Measurements from ENCODE around the gene CISTR.

Gene CISTR

DNA sequence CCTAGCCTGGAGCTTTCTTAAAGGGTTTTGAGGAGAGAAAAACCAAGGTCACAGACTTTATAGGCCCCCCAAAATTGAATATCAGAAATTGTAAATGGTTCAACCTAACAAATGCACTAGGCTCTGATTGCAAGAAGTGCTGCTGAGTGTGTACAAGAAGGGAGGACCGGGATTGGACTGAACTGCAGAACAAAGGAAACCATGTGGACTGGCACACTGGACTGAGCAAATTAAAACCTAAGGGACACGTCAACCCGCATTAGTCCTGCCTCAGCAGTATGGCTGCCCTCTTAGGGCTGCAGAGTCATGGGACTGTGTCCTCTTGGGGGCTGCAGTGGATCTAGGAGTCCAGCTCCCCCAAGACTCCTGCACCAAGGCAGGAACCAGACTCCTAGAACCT, 842 bp upstream of the CISTR start:
- TF ChIP-seq, protein P1, sequence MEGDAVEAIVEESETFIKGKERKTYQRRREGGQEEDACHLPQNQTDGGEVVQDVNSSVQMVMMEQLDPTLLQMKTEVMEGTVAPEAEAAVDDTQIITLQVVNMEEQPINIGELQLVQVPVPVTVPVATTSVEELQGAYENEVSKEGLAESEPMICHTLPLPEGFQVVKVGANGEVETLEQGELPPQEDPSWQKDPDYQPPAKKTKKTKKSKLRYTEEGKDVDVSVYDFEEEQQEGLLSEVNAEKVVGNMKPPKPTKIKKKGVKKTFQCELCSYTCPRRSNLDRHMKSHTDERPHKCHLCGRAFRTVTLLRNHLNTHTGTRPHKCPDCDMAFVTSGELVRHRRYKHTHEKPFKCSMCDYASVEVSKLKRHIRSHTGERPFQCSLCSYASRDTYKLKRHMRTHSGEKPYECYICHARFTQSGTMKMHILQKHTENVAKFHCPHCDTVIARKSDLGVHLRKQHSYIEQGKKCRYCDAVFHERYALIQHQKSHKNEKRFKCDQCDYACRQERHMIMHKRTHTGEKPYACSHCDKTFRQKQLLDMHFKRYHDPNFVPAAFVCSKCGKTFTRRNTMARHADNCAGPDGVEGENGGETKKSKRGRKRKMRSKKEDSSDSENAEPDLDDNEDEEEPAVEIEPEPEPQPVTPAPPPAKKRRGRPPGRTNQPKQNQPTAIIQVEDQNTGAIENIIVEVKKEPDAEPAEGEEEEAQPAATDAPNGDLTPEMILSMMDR (IDR thresholded peaks at IDR 0.05; ENCODE audit: low read depth, low read length), result no peak
- Histone ChIP-seq H3K36me3 (no peaks in the 10 kb centered on the region), H3K9me3 (ENCODE audit: severe bottlenecking) (no peaks in the 10 kb centered on the region), H3K27me3 (ENCODE audit: insufficient read depth, low read depth, severe bottlenecking) (no peaks in the 10 kb centered on the region), H3K4me3 (ENCODE audit: low read depth, low read length) (no peak overlapping the region), H3K27ac (no peak overlapping the region)
- no peak for DNase-seq

DNA sequence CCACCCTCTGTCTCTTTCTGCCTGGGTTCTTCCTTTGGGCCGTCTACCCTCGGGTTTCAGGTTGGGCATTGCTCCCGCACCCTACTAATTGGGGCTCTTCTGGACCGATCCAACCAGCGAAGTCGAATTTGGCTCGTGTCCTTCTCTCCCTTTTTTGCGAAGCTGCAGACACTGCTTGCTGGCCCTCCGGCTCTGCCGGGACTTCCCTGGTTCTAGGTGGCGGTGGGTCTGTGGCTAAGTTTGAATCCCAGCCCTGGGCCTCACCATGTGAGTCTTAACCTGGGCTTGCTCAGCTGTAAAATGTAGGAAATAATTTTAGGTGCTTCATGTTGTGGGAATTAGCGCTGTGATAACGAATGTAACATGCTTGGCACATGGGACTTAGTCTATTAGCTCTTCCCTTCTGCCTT, 418 bp upstream of the CISTR start:
- Histone ChIP-seq H3K27ac (no peak overlapping the region), H3K36me3 (no peaks in the 10 kb centered on the region), H3K9me3 (ENCODE audit: severe bottlenecking) (no peaks in the 10 kb centered on the region), H3K4me3 (ENCODE audit: low read depth, low read length) (no peak overlapping the region), H3K27me3 (ENCODE audit: insufficient read depth, low read depth, severe bottlenecking) (no peaks in the 10 kb centered on the region)
- DNase-seq, result no peak
- TF ChIP-seq, protein P1 (IDR thresholded peaks at IDR 0.05; ENCODE audit: low read depth, low read length), result no peak

DNA sequence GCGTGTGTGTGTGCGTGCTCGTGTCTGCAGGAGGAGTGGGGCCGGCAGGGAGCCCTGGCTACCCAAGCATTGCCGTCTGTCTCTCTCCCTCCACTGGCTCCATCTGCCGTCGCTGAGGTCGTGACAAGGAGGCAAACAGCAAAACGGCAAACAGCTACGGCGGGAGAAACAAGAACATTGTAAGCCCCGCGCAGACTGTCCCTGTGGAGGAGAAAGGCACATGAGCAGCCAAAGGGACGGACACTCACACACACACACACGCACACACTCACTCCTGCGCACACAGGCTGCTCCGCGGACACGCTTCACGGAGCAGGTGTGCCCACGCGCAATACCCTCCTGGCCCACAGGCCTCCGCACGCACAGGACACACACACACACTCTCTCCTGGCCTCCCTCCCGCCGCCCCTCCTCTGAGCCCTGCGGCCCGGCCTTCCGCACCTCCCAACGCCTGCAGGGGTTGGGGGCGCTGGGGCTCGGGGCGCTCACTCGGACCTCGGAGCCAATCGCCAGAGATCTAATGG, 905 bp downstream of the CISTR start:
- peak; percentile 55 for DNase-seq
- TF ChIP-seq, protein P1 (IDR thresholded peaks at IDR 0.05; ENCODE audit: low read depth, low read length), result no peak
- Histone ChIP-seq H3K27me3 (ENCODE audit: insufficient read depth, low read depth, severe bottlenecking) (no peaks in the 10 kb centered on the region), H3K36me3 (no peaks in the 10 kb centered on the region), H3K27ac (peak overlapping the region; percentile 57), H3K4me3 (ENCODE audit: low read depth, low read length) (peak overlapping the region; percentile 38), H3K9me3 (ENCODE audit: severe bottlenecking) (no peaks in the 10 kb centered on the region)

DNA sequence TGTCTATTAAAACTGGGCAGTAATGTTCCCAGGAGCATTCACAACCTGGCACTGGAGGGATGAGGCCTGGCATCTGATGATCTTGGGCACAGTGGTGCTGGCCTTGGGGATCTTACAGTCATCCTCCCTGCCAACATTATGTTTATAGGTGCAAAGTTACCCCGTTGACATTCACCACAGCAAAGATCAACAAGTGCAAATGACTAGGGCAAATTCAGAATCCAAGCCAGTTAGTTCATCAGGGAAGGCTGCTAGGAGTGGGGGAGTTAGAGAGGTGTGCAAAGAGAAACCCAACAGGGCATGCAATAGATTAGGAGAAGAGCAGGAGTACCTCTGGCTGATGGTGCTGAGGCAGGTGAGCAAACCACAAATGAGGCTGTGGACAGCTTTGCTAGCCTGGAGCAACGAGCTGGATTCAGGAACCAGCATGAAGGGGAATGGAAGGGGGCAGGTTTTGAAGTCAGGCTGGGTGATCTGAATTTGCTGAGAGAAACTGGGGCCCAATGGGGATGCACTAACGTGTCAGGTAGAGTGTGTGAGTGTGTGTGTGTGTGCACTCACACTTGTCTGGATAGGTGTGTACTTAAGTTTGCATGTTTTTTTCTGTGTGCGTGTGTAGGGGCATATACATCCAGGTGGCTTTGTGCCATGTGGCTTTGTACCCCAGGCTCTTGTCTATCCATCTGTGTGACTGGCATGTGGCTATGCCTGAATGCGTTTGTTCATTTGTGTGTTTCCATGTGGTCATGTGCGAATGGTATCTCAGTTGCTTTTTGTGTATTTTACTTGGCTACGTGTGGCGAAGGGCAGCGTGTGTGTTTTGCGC, 1.6 kb downstream of the CISTR start:
- Histone ChIP-seq H3K27ac (peak overlapping the region; percentile 57; the same call in 1 of the 2 replicates), H3K4me3 (ENCODE audit: low read depth, low read length) (peak overlapping the region; percentile 38), H3K36me3 (no peaks in the 10 kb centered on the region), H3K9me3 (ENCODE audit: severe bottlenecking) (no peaks in the 10 kb centered on the region), H3K27me3 (ENCODE audit: insufficient read depth, low read depth, severe bottlenecking) (no peaks in the 10 kb centered on the region)
- TF ChIP-seq, protein P1 (IDR thresholded peaks at IDR 0.05; ENCODE audit: low read depth, low read length), result no peak
- DNase-seq, result no peak

DNA sequence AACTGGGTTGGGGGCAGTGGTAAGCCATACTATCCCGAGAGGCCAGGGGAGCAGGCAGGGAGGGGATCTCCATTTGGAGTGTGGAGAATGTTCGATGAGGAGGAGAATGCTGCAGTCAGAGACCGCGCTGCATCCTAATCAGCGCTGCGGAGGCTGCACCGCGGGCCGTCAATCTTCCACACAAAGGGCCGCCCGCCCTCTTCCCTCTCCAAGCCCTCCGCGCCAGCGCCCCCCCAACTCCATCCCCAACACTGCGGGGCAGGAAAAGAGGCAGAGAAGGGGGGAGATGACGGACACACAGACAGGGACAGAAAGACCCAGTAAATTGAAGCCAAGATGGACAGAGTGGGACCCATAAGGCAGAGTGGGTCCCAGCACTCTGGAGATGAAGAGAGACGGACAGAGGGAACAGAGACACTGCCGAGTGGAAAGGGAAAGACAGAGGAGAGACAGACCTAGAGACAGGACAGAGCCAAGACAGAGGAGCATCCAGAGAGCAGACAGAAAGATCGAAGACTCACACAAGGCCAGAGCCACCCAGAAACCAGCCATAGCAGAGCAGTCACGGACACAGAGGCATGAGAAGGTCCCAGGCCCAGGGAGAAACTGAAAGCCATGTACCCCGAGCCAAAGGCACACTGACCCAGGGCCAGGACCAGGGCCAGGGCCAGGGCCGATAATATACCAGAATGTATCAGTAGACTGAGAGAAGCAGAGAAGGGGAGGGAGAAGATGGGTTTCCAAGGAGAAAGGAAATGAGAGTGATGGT, 3.5 kb downstream of the CISTR start:
- TF ChIP-seq, protein P1 (IDR thresholded peaks at IDR 0.05; ENCODE audit: low read depth, low read length), result no peak
- DNase-seq, result no peak
- H3K9me3 ChIP-seq (ENCODE audit: severe bottlenecking), result no peaks in the 10 kb centered on the region
- H3K4me3 ChIP-seq (ENCODE audit: low read depth, low read length), result no peak overlapping the region
- H3K36me3 ChIP-seq, result no peaks in the 10 kb centered on the region
- no peaks in the 10 kb centered on the region for H3K27me3 ChIP-seq (ENCODE audit: insufficient read depth, low read depth, severe bottlenecking)
- no peak overlapping the region for H3K27ac ChIP-seq
